RWPE1 (cell line): Measurements from ENCODE around the gene FOXN4.

Experiments
- CTCF ChIA-PET: fragments of 350-600 bp; sonication (Branson Sonifier 250); formaldehyde crosslinking; extraction: SDS; loops from one replicate; lab custom pipeline; 2021; lab: Yijun Ruan, JAX
- POLR2A ChIA-PET: fragments of 400-600 bp; formaldehyde crosslinking; extraction: SDS; loops from one replicate; lab custom pipeline; 2020; ENCODE audit warnings: antibody characterized with exemption; ENCODE audit not compliant: low non-redundant PET; lab: Yijun Ruan, JAX
- DNase-seq: peaks from one replicate; pipeline ENCODE4 v3.0.0; 2012; ENCODE audit warnings: low spot score
- H3K27ac ChIP-seq: fragments of 450-650 bp; 2 replicates; pipeline ENCODE4 v1.5.1; 2017
- TF ChIP-seq, protein P1 (sequence below): fragments of 450-650 bp; conservative IDR thresholded peaks from 2 replicates; pipeline ENCODE4 v1.5.1; 2017; ENCODE audit warnings: low read depth, mild to moderate bottlenecking

The FOXN4 gene

GRCh38 chr12:109308534-109309380 lies at the start of gene FOXN4:
Gene FOXN4 (minus strand): TSS chr12:109309284. CDS start chr12:109308321, 963 bp downstream.
- ChIA-PET POLR2A (interaction anchor here (0.6 kb wide), 1 partner anchor 1645 kb away, joined by 8 read pairs; no protein-coding TSS in a partner anchor), CTCF (no interaction called here)
- H3K27ac ChIP-seq: no peak within 1 kb of the TSS
- no peak for DNase-seq
- TF ChIP-seq, protein P1, sequence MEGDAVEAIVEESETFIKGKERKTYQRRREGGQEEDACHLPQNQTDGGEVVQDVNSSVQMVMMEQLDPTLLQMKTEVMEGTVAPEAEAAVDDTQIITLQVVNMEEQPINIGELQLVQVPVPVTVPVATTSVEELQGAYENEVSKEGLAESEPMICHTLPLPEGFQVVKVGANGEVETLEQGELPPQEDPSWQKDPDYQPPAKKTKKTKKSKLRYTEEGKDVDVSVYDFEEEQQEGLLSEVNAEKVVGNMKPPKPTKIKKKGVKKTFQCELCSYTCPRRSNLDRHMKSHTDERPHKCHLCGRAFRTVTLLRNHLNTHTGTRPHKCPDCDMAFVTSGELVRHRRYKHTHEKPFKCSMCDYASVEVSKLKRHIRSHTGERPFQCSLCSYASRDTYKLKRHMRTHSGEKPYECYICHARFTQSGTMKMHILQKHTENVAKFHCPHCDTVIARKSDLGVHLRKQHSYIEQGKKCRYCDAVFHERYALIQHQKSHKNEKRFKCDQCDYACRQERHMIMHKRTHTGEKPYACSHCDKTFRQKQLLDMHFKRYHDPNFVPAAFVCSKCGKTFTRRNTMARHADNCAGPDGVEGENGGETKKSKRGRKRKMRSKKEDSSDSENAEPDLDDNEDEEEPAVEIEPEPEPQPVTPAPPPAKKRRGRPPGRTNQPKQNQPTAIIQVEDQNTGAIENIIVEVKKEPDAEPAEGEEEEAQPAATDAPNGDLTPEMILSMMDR: no peak

GRCh38 chr12:109358154-109358869 lies 49.2 kb upstream of the FOXN4 start:
- no peak overlapping the region for H3K27ac ChIP-seq
- CTCF ChIA-PET: no interaction called here
- TF ChIP-seq, protein P1: no peak
- POLR2A ChIA-PET: no interaction called here
- no peak for DNase-seq

GRCh38 chr12:109357032-109357431 lies 47.9 kb upstream of the FOXN4 start:
- no peak overlapping the region for H3K27ac ChIP-seq
- ChIA-PET CTCF (no interaction called here), POLR2A (no interaction called here)
- no peak for DNase-seq
- TF ChIP-seq, protein P1: no peak

GRCh38 chr12:109356577-109356976 lies 47.5 kb upstream of the FOXN4 start:
- H3K27ac ChIP-seq: no peak overlapping the region
- no peak for DNase-seq
- ChIA-PET POLR2A (no interaction called here), CTCF (interaction anchor here (0.6 to 1.5 kb wide), 2 partner anchors 29 to 72 kb away, joined by 4 read pairs; no protein-coding TSS in a partner anchor)
- TF ChIP-seq, protein P1: no peak

- TF ChIP-seq, protein P1: no peak
- CTCF ChIA-PET: no interaction called here
- POLR2A ChIA-PET: no interaction called here
- DNase-seq: no peak
- H3K27ac ChIP-seq: no peak overlapping the region
Observed at GRCh38 chr12:109352184-109352583, 43.1 kb upstream of the FOXN4 start.

GRCh38 chr12:109347589-109347988 lies 38.5 kb upstream of the FOXN4 start, which contains the start of gene MYO1H:
Gene MYO1H (plus strand): TSS chr12:109347900. CDS start chr12:109347961, 61 bp downstream.
- DNase-seq: no peak
- no peak within 1 kb of the TSS for H3K27ac ChIP-seq
- ChIA-PET CTCF (no interaction called here), POLR2A (no interaction called here)
- TF ChIP-seq, protein P1: no peak
